ENCODE results near the gene MRTFB.

The MRTFB gene

GRCh38 chr16:14098081-14098480, 27.0 kb downstream of the MRTFB start:
- Histone ChIP-seq H3K4me1 (ENCODE audit: control insufficient read depth, insufficient read depth, low read length) (peaks cover 7% of the 10 kb centered on the region), H3K9ac (ENCODE audit: low read length) (no peak overlapping the region), H3K27ac (ENCODE audit: low read depth, low read length) (no peak overlapping the region), H3K27me3 (ENCODE audit: control insufficient read depth, insufficient read depth, low read length) (no peaks in the 10 kb centered on the region), H3K36me3 (ENCODE audit: control insufficient read depth, insufficient read depth, low read length) (no peaks in the 10 kb centered on the region), H3K4me3 (ENCODE audit: low read length) (no peak overlapping the region)

- Histone ChIP-seq H3K27ac (ENCODE audit: low read depth, low read length) (no peak overlapping the region), H3K4me1 (ENCODE audit: control insufficient read depth, insufficient read depth, low read length) (peaks cover 6% of the 10 kb centered on the region), H3K4me3 (ENCODE audit: low read length) (no peak overlapping the region), H3K36me3 (ENCODE audit: control insufficient read depth, insufficient read depth, low read length) (no peaks in the 10 kb centered on the region), H3K9ac (ENCODE audit: low read length) (no peak overlapping the region), H3K27me3 (ENCODE audit: control insufficient read depth, insufficient read depth, low read length) (no peaks in the 10 kb centered on the region)
Observed at GRCh38 chr16:14100825-14101224, 29.7 kb downstream of the MRTFB start.

DNA sequence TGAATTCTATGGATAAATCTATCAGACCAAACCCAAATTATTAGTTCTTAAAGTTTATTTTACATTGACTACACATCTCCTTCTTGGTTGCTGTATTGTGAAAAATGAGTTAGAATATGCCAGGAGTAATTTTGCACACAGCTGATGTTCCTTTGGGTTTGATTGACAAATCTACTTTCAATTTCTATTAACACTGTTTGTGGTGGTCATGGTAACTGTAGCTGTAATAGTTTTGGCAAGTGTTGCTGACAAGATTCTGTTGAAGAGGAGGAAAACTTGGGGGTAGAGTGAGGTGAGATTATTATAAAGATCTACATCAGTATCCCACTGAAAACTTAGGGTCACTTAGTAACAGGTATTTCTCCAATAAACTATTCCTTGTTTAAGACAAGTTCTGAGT, 30.3 kb downstream of the MRTFB start:
- H3K4me3 ChIP-seq (ENCODE audit: low read length): no peak overlapping the region
- H3K9ac ChIP-seq (ENCODE audit: low read length): no peak overlapping the region
- peaks cover 6% of the 10 kb centered on the region for H3K4me1 ChIP-seq (ENCODE audit: control insufficient read depth, insufficient read depth, low read length)
- no peak overlapping the region for H3K27ac ChIP-seq (ENCODE audit: low read depth, low read length)
- no peaks in the 10 kb centered on the region for H3K36me3 ChIP-seq (ENCODE audit: control insufficient read depth, insufficient read depth, low read length)
- H3K27me3 ChIP-seq (ENCODE audit: control insufficient read depth, insufficient read depth, low read length): no peaks in the 10 kb centered on the region

- H3K9ac ChIP-seq (ENCODE audit: low read length): no peak overlapping the region
- no peaks in the 10 kb centered on the region for H3K36me3 ChIP-seq (ENCODE audit: control insufficient read depth, insufficient read depth, low read length)
- H3K4me1 ChIP-seq (ENCODE audit: control insufficient read depth, insufficient read depth, low read length): peaks cover 2% of the 10 kb centered on the region
- no peaks in the 10 kb centered on the region for H3K27me3 ChIP-seq (ENCODE audit: control insufficient read depth, insufficient read depth, low read length)
- H3K4me3 ChIP-seq (ENCODE audit: low read length): no peak overlapping the region
- H3K27ac ChIP-seq (ENCODE audit: low read depth, low read length): no peak overlapping the region
Observed at GRCh38 chr16:14102925-14103720, 32.0 kb downstream of the MRTFB start.

- H3K27ac ChIP-seq (ENCODE audit: low read depth, low read length): no peak overlapping the region
- no peak overlapping the region for H3K9ac ChIP-seq (ENCODE audit: low read length)
- H3K4me1 ChIP-seq (ENCODE audit: control insufficient read depth, insufficient read depth, low read length): peaks cover 2% of the 10 kb centered on the region
Observed at GRCh38 chr16:14104066-14104465, 32.9 kb downstream of the MRTFB start.

DNA sequence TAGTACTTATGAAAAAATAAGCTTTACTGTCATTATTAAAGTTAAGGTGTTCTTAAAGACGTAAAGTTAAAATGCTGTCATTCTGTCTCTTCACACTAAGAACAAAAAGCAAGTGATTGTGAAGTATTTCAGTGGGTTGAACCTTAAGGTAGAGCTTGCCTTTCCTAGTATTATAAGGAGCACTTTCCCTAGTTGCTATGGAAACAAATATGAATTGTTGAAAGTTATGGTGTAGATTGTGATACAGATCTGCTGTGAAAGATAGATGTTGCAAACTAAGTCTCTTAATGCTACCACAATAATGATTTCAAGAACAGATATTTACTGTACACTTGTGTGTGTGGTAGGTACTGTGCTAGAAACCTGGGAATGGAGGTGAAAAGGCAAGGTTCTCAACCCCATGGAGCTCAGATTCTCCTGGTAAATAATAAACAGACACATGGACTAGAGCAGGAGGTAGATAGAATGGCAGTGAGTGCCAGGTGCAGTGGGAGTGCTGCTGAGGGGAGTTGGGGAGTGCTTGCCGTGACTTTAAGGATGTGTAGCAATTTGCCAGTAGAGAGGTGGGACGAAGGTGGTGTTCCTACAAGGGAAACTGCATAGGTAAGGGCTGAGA, 34.7 kb downstream of the MRTFB start:
- Histone ChIP-seq H3K27me3 (ENCODE audit: control insufficient read depth, insufficient read depth, low read length) (no peaks in the 10 kb centered on the region), H3K36me3 (ENCODE audit: control insufficient read depth, insufficient read depth, low read length) (no peaks in the 10 kb centered on the region), H3K4me1 (ENCODE audit: control insufficient read depth, insufficient read depth, low read length) (peaks cover 2% of the 10 kb centered on the region), H3K27ac (ENCODE audit: low read depth, low read length) (no peak overlapping the region), H3K9ac (ENCODE audit: low read length) (no peak overlapping the region), H3K4me3 (ENCODE audit: low read length) (no peak overlapping the region)

More at GRCh38 chr16:14104066-14104465, 32.9 kb downstream of the MRTFB start:
- no peak overlapping the region for H3K4me3 ChIP-seq (ENCODE audit: low read length)
- H3K27me3 ChIP-seq (ENCODE audit: control insufficient read depth, insufficient read depth, low read length): no peaks in the 10 kb centered on the region
- H3K36me3 ChIP-seq (ENCODE audit: control insufficient read depth, insufficient read depth, low read length): no peaks in the 10 kb centered on the region

GRCh38 chr16:14106457-14106856, 35.3 kb downstream of the MRTFB start:
- Histone ChIP-seq H3K4me3 (ENCODE audit: low read length) (no peak overlapping the region), H3K27ac (ENCODE audit: low read depth, low read length) (no peak overlapping the region), H3K9ac (ENCODE audit: low read length) (no peak overlapping the region), H3K4me1 (ENCODE audit: control insufficient read depth, insufficient read depth, low read length) (peaks cover 2% of the 10 kb centered on the region), H3K27me3 (ENCODE audit: control insufficient read depth, insufficient read depth, low read length) (no peaks in the 10 kb centered on the region), H3K36me3 (ENCODE audit: control insufficient read depth, insufficient read depth, low read length) (no peaks in the 10 kb centered on the region)

DNA sequence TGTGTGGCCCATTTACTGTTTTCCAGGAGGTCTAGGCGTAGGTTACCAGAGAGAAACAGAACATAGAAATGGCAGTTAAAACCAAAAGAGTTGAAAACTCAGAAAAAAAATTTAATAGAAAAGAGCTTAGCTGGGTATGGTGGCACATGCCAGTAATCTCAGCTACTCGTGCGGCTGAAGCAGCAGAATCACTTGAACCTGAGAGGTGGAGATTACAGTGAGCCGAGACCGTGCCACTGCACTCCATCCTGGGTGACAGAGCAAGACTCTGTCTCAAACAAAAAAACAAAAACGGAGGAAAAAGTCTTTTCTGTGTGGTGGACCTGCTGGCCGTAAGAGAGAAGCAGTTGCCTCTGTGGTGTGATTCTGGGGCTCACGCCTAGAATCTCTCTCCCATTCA, 35.8 kb downstream of the MRTFB start:
- Histone ChIP-seq H3K36me3 (ENCODE audit: control insufficient read depth, insufficient read depth, low read length) (no peaks in the 10 kb centered on the region), H3K4me3 (ENCODE audit: low read length) (no peak overlapping the region), H3K4me1 (ENCODE audit: control insufficient read depth, insufficient read depth, low read length) (peaks cover 2% of the 10 kb centered on the region), H3K27ac (ENCODE audit: low read depth, low read length) (no peak overlapping the region), H3K27me3 (ENCODE audit: control insufficient read depth, insufficient read depth, low read length) (no peaks in the 10 kb centered on the region), H3K9ac (ENCODE audit: low read length) (no peak overlapping the region)

- no peak overlapping the region for H3K9ac ChIP-seq (ENCODE audit: low read length)
- no peaks in the 10 kb centered on the region for H3K4me1 ChIP-seq (ENCODE audit: control insufficient read depth, insufficient read depth, low read length)
- no peak overlapping the region for H3K4me3 ChIP-seq (ENCODE audit: low read length)
- H3K27me3 ChIP-seq (ENCODE audit: control insufficient read depth, insufficient read depth, low read length): no peaks in the 10 kb centered on the region
- H3K27ac ChIP-seq (ENCODE audit: low read depth, low read length): no peak overlapping the region
- no peaks in the 10 kb centered on the region for H3K36me3 ChIP-seq (ENCODE audit: control insufficient read depth, insufficient read depth, low read length)
Observed at GRCh38 chr16:14109077-14109775, 38.1 kb downstream of the MRTFB start.

- Histone ChIP-seq H3K36me3 (ENCODE audit: control insufficient read depth, insufficient read depth, low read length) (no peaks in the 10 kb centered on the region), H3K4me1 (ENCODE audit: control insufficient read depth, insufficient read depth, low read length) (no peaks in the 10 kb centered on the region), H3K9ac (ENCODE audit: low read length) (no peak overlapping the region), H3K27me3 (ENCODE audit: control insufficient read depth, insufficient read depth, low read length) (no peaks in the 10 kb centered on the region), H3K27ac (ENCODE audit: low read depth, low read length) (no peak overlapping the region), H3K4me3 (ENCODE audit: low read length) (no peak overlapping the region)
Observed at GRCh38 chr16:14109782-14110727, 38.9 kb downstream of the MRTFB start.

- Histone ChIP-seq H3K27me3 (ENCODE audit: control insufficient read depth, insufficient read depth, low read length) (no peaks in the 10 kb centered on the region), H3K9ac (ENCODE audit: low read length) (no peak overlapping the region), H3K36me3 (ENCODE audit: control insufficient read depth, insufficient read depth, low read length) (no peaks in the 10 kb centered on the region), H3K4me3 (ENCODE audit: low read length) (no peak overlapping the region), H3K27ac (ENCODE audit: low read depth, low read length) (no peak overlapping the region), H3K4me1 (ENCODE audit: control insufficient read depth, insufficient read depth, low read length) (no peaks in the 10 kb centered on the region)
Observed at GRCh38 chr16:14110728-14111251, 39.7 kb downstream of the MRTFB start.
